Measurements from ENCODE around the gene HMCN2.

DNA sequence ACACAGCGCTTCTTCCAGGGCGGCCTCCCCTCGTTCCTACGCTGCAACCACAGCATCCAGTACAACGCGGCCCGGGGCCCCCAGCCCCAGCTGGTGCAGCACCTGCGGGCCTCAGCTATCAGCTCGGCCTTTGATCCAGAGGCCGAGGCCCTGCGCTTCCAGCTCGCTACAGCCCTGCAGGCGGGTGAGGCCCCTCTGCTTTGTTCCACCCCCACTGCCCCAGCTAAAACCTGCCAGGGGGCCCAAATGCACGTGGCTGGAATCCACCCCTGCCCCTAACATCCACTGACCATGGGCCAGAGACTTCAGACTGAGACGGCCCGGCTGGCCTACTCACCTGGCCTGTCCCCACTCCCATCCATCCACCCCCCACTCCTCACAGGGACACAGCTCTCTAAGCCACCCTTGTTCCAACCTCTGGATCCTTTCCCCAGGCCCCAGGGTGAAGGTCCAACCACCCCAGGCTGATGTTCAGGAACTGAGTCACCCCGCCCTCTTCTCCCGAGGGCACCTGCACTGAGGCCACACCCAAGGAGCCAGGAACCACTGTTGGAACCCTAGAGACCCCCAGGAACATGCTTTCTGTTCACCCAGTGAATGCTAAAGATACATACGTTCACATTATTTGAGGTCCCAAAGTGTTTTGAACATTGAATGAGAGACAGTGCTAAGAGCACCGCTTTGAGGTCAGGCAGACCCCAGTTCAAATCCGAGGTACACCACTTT is 160.3 kb downstream of the HMCN2 start:
- TF ChIP-seq HOXA7 (CRISPR knock-in tag; IDR thresholded peaks at IDR 0.05) (no peak), POLR2A (IDR thresholded peaks at IDR 0.05; ENCODE audit: low read length) (no peak), NFE2L2 (conservative IDR thresholded peaks at IDR 0.05; ENCODE audit: low read length) (no peak), SMC3 (IDR thresholded peaks at IDR 0.05) (no peak)
- TF ChIP-seq, protein P1, sequence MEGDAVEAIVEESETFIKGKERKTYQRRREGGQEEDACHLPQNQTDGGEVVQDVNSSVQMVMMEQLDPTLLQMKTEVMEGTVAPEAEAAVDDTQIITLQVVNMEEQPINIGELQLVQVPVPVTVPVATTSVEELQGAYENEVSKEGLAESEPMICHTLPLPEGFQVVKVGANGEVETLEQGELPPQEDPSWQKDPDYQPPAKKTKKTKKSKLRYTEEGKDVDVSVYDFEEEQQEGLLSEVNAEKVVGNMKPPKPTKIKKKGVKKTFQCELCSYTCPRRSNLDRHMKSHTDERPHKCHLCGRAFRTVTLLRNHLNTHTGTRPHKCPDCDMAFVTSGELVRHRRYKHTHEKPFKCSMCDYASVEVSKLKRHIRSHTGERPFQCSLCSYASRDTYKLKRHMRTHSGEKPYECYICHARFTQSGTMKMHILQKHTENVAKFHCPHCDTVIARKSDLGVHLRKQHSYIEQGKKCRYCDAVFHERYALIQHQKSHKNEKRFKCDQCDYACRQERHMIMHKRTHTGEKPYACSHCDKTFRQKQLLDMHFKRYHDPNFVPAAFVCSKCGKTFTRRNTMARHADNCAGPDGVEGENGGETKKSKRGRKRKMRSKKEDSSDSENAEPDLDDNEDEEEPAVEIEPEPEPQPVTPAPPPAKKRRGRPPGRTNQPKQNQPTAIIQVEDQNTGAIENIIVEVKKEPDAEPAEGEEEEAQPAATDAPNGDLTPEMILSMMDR (IDR thresholded peaks at IDR 0.05), result no peak
